ENCODE measurements around the gene TCF7L1.

The TCF7L1 gene

DNA sequence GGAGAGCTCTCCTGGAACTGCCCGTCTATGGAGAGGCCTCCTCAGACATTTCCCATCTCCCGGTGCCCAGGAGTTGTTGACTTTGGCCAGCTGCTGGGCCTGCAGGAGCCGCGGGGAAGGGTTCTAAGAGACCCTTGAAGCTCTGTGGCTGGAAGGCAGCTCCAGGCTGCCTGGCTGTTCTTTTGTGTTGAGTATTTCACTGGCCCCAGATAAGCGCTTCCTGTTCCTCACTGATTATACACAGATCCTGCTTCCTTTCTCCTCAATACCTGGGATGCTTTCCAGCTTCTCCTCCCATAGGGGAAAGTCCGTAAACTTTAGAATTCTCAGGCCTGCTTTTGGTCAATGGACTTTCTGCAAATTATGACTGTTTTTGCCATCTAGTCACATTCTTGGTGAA, 136.8 kb downstream of the TCF7L1 start:
- Histone ChIP-seq H3K9me3 (ENCODE audit: control insufficient read depth, insufficient read depth, low read length) (no peaks in the 10 kb centered on the region), H3K9ac (ENCODE audit: low read depth, low read length) (no peak overlapping the region), H3K4me3 (ENCODE audit: low read depth, low read length) (no peak overlapping the region), H3K4me1 (ENCODE audit: control insufficient read depth, insufficient read depth, low read length) (peaks cover 22% of the 10 kb centered on the region), H3K36me3 (ENCODE audit: control insufficient read depth, insufficient read depth, low read length) (peaks cover 8% of the 10 kb centered on the region; the same call in 1 of the 2 replicates), H3K27me3 (ENCODE audit: control insufficient read depth, insufficient read depth, low read length) (no peaks in the 10 kb centered on the region), H3K27ac (ENCODE audit: low read depth, low read length) (no peak overlapping the region)

GRCh38 chr2:85272357-85272756, 139.2 kb downstream of the TCF7L1 start:
- Histone ChIP-seq H3K4me1 (ENCODE audit: control insufficient read depth, insufficient read depth, low read length) (peaks cover 11% of the 10 kb centered on the region; the same call in 1 of the 2 replicates), H3K27ac (ENCODE audit: low read depth, low read length) (no peak overlapping the region)

GRCh38 chr2:85273738-85274731, 140.8 kb downstream of the TCF7L1 start:
- no peak overlapping the region for H3K4me3 ChIP-seq (ENCODE audit: low read depth, low read length)
- no peak overlapping the region for H3K9ac ChIP-seq (ENCODE audit: low read depth, low read length)
- no peaks in the 10 kb centered on the region for H3K27me3 ChIP-seq (ENCODE audit: control insufficient read depth, insufficient read depth, low read length)
- peaks cover 22% of the 10 kb centered on the region for H3K4me1 ChIP-seq (ENCODE audit: control insufficient read depth, insufficient read depth, low read length)
- no peaks in the 10 kb centered on the region for H3K9me3 ChIP-seq (ENCODE audit: control insufficient read depth, insufficient read depth, low read length)
- no peak overlapping the region for H3K27ac ChIP-seq (ENCODE audit: low read depth, low read length)
- peaks cover 8% of the 10 kb centered on the region for H3K36me3 ChIP-seq (ENCODE audit: control insufficient read depth, insufficient read depth, low read length)

More at GRCh38 chr2:85272357-85272756, 139.2 kb downstream of the TCF7L1 start:
- peaks cover 8% of the 10 kb centered on the region; the same call in 1 of the 2 replicates for H3K36me3 ChIP-seq (ENCODE audit: control insufficient read depth, insufficient read depth, low read length)
- H3K27me3 ChIP-seq (ENCODE audit: control insufficient read depth, insufficient read depth, low read length): no peaks in the 10 kb centered on the region
- H3K4me3 ChIP-seq (ENCODE audit: low read depth, low read length): no peak overlapping the region
- H3K9me3 ChIP-seq (ENCODE audit: control insufficient read depth, insufficient read depth, low read length): no peaks in the 10 kb centered on the region
- no peak overlapping the region for H3K9ac ChIP-seq (ENCODE audit: low read depth, low read length)

- no peaks in the 10 kb centered on the region for H3K27me3 ChIP-seq (ENCODE audit: control insufficient read depth, insufficient read depth, low read length)
- H3K27ac ChIP-seq (ENCODE audit: low read depth, low read length): no peak overlapping the region
- no peak overlapping the region for H3K9ac ChIP-seq (ENCODE audit: low read depth, low read length)
These were observed 142.9 kb downstream of the TCF7L1 start for GRCh38 chr2:85275984-85276540.

DNA sequence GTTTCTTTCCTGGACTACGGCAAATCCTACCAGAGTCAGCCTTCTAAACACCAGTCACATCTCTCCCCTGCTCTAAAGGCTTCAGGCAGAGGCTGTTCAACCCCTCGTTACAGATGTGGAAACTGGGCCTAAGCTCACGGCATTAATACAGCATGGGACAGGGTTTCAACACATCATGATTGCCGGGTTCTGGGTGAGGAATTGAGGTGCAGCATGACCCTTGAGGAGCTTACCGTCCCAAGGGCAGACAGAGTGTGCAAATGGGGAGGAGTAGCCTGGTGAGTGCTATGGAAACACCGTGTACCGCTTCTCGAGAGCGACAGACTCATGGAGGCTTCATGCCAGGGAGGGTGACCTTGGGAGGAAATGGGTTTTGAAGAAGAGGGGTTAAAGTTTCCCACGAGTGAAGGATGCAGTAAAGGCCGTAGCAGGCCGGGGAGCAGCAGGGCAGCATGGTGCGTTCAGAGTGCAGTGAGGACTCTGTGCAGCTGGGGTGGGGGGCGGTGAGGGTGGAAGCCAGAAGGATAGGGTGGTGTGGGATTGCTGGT, 143.5 kb downstream of the TCF7L1 start:
- H3K9ac ChIP-seq (ENCODE audit: low read depth, low read length): no peak overlapping the region
- no peaks in the 10 kb centered on the region for H3K27me3 ChIP-seq (ENCODE audit: control insufficient read depth, insufficient read depth, low read length)
- no peak overlapping the region for H3K4me3 ChIP-seq (ENCODE audit: low read depth, low read length)
- peaks cover 8% of the 10 kb centered on the region for H3K36me3 ChIP-seq (ENCODE audit: control insufficient read depth, insufficient read depth, low read length)
- no peak overlapping the region for H3K27ac ChIP-seq (ENCODE audit: low read depth, low read length)
- peaks cover 22% of the 10 kb centered on the region for H3K4me1 ChIP-seq (ENCODE audit: control insufficient read depth, insufficient read depth, low read length)
- no peaks in the 10 kb centered on the region for H3K9me3 ChIP-seq (ENCODE audit: control insufficient read depth, insufficient read depth, low read length)

More at GRCh38 chr2:85275984-85276540, 142.9 kb downstream of the TCF7L1 start:
- Histone ChIP-seq H3K4me1 (ENCODE audit: control insufficient read depth, insufficient read depth, low read length) (peaks cover 22% of the 10 kb centered on the region), H3K4me3 (ENCODE audit: low read depth, low read length) (no peak overlapping the region), H3K36me3 (ENCODE audit: control insufficient read depth, insufficient read depth, low read length) (peaks cover 8% of the 10 kb centered on the region), H3K9me3 (ENCODE audit: control insufficient read depth, insufficient read depth, low read length) (no peaks in the 10 kb centered on the region)

DNA sequence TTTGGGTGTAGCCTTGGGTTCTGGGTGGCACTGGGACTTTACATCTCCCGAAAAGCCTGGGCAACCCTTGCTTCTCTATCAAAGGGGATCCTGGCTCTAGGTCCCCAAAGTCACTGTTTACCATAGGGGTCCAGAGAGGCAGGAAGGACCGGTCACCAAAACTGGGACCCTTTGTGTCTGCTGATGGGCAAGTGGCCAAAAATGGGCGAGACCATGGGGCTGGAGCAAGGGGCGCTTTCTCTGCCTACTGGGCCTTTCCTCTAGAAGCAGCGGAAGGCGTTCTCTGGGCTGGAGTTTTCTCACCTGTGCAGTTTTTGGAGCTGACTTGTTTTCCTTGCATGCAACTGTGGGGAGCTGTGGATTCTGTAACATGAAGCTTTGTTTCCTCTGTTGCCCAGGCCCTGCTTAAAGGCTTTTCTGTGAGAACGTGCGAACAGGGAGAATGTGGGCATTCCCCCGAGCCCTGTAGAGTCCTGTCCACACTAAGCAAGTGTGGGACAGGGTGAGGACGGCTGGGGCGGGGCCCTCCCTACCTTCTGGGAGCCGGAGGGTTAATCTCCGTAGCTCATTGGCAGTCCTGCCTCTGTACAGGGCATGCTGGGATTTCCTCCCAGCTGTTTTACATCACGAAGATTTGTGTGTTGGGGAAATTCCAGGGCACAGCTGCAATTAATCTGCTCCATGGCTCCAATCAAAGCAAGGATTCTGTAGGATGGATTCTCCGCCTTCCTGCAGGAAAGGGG, 144.4 kb downstream of the TCF7L1 start:
- Histone ChIP-seq H3K27me3 (ENCODE audit: control insufficient read depth, insufficient read depth, low read length) (no peaks in the 10 kb centered on the region), H3K4me1 (ENCODE audit: control insufficient read depth, insufficient read depth, low read length) (peaks cover 22% of the 10 kb centered on the region), H3K9ac (ENCODE audit: low read depth, low read length) (no peak overlapping the region), H3K9me3 (ENCODE audit: control insufficient read depth, insufficient read depth, low read length) (no peaks in the 10 kb centered on the region), H3K27ac (ENCODE audit: low read depth, low read length) (no peak overlapping the region), H3K36me3 (ENCODE audit: control insufficient read depth, insufficient read depth, low read length) (peaks cover 11% of the 10 kb centered on the region), H3K4me3 (ENCODE audit: low read depth, low read length) (no peak overlapping the region)

DNA sequence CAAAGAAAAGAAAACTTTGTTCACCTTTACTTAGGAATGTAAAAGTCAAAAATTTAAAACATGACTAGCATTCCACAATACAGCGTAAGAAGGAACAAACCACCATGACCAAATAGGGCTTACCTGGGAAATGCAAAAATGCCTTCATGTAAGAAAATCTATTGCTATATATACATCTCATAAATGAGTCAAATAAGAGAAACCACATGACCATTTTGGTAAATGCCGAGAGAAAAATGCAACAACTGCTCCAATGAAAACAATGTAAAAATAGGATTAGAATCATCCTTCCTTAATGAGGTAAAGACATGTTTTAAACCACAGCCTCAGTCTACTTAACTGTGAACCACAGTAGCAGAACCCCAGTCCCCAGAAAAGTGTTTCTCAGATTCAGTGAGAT, 145.2 kb downstream of the TCF7L1 start:
- H3K27me3 ChIP-seq (ENCODE audit: control insufficient read depth, insufficient read depth, low read length): no peaks in the 10 kb centered on the region
- H3K27ac ChIP-seq (ENCODE audit: low read depth, low read length): no peak overlapping the region
- no peaks in the 10 kb centered on the region for H3K9me3 ChIP-seq (ENCODE audit: control insufficient read depth, insufficient read depth, low read length)
- no peak overlapping the region for H3K4me3 ChIP-seq (ENCODE audit: low read depth, low read length)
- no peak overlapping the region for H3K9ac ChIP-seq (ENCODE audit: low read depth, low read length)
- peaks cover 20% of the 10 kb centered on the region for H3K4me1 ChIP-seq (ENCODE audit: control insufficient read depth, insufficient read depth, low read length)
- H3K36me3 ChIP-seq (ENCODE audit: control insufficient read depth, insufficient read depth, low read length): peaks cover 13% of the 10 kb centered on the region

DNA sequence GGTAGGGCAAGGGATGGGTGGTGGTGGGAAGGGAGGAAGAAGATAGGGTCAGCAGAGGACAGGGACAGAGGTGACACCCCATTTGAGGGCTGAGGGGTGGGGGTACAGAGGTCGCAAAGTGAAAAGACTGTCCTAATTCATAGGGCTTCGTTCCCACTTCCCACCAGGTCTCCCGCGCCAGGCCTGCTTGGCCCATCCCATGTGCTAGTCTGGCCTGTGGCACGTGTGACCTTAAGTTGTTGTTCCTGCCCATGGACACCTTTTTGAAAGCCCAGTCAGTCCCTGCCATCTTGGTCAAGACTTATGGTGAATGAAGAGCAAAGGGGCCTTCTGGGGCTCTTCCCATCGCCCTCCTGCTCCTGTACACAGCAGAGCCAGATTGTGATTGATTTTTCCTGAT, 148.4 kb downstream of the TCF7L1 start:
- H3K36me3 ChIP-seq (ENCODE audit: control insufficient read depth, insufficient read depth, low read length): peaks cover 16% of the 10 kb centered on the region
- no peak overlapping the region for H3K9ac ChIP-seq (ENCODE audit: low read depth, low read length)
- peaks cover 12% of the 10 kb centered on the region for H3K4me1 ChIP-seq (ENCODE audit: control insufficient read depth, insufficient read depth, low read length)

DNA sequence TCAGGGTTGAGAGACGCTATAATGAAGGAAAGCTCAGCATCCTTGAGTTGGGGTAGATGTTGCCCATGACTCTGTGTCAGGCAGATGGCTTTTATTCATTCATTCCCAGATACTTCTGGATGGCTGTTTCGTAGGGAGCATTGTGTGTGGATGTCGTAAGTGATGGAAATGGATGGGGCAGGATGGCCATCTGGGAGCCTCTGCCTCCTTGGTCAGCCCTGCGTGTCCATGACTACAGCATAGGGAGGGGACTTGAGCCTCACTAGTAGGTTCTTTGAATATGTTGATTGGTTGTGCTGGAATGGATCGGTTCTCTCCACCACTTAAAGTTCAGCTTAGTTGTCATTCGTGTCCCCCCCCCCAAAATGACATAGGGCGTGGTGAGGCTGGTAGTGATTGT, 149.7 kb downstream of the TCF7L1 start:
- Histone ChIP-seq H3K36me3 (ENCODE audit: control insufficient read depth, insufficient read depth, low read length) (peaks cover 26% of the 10 kb centered on the region), H3K9ac (ENCODE audit: low read depth, low read length) (no peak overlapping the region)

More for the DNA sequence above, 148.4 kb downstream of the TCF7L1 start:
- no peaks in the 10 kb centered on the region for H3K9me3 ChIP-seq (ENCODE audit: control insufficient read depth, insufficient read depth, low read length)
- no peak overlapping the region for H3K27ac ChIP-seq (ENCODE audit: low read depth, low read length)
- H3K4me3 ChIP-seq (ENCODE audit: low read depth, low read length): no peak overlapping the region
- no peaks in the 10 kb centered on the region for H3K27me3 ChIP-seq (ENCODE audit: control insufficient read depth, insufficient read depth, low read length)

GRCh38 chr2:85283641-85284040, 150.4 kb downstream of the TCF7L1 start:
- H3K27ac ChIP-seq (ENCODE audit: low read depth, low read length): no peak overlapping the region
- H3K27me3 ChIP-seq (ENCODE audit: control insufficient read depth, insufficient read depth, low read length): no peaks in the 10 kb centered on the region
- H3K4me1 ChIP-seq (ENCODE audit: control insufficient read depth, insufficient read depth, low read length): peaks cover 9% of the 10 kb centered on the region
- H3K9me3 ChIP-seq (ENCODE audit: control insufficient read depth, insufficient read depth, low read length): no peaks in the 10 kb centered on the region
- peaks cover 26% of the 10 kb centered on the region for H3K36me3 ChIP-seq (ENCODE audit: control insufficient read depth, insufficient read depth, low read length)
- H3K9ac ChIP-seq (ENCODE audit: low read depth, low read length): no peak overlapping the region
- H3K4me3 ChIP-seq (ENCODE audit: low read depth, low read length): no peak overlapping the region

More for the DNA sequence above, 149.7 kb downstream of the TCF7L1 start:
- H3K27ac ChIP-seq (ENCODE audit: low read depth, low read length): no peak overlapping the region
- no peaks in the 10 kb centered on the region for H3K27me3 ChIP-seq (ENCODE audit: control insufficient read depth, insufficient read depth, low read length)
- peaks cover 7% of the 10 kb centered on the region for H3K4me1 ChIP-seq (ENCODE audit: control insufficient read depth, insufficient read depth, low read length)
- no peaks in the 10 kb centered on the region for H3K9me3 ChIP-seq (ENCODE audit: control insufficient read depth, insufficient read depth, low read length)
- H3K4me3 ChIP-seq (ENCODE audit: low read depth, low read length): no peak overlapping the region

Data from HUES48 (cell line).